CD14-positive monocyte (primary cell): Measurements from ENCODE around the gene TRABD2A. TPM values are rescaled to one million over a fixed set of nuclear protein-coding genes. Genes with fewer than 3 reads are reported as not detected.
A peak's percentile ranks its signal among the peaks of the same experiment; 100 is the strongest.

Source experiments
- DNase-seq, 3 donors: peaks; one replicate each; pipeline ENCODE4 v3.0.0-alpha.2; 2011 to 2022
- H2AFZ ChIP-seq: 2 replicates; pipeline ENCODE4 v1.6.0; 2012; ENCODE audit warnings: mild to moderate bottlenecking, low read depth, low read length, inconsistent platforms; ENCODE audit not compliant: insufficient read depth, poor library complexity, severe bottlenecking
- H3K27ac ChIP-seq, 2 donors: 1 replicate in 1 of 2; 2 replicates in 1 of 2; pipeline ENCODE4 v1.5.1; 2012 to 2013; ENCODE audit warnings: low read length in 2 of 2, control low read depth in 1 of 2, inconsistent platforms in 1 of 2, low read depth in 1 of 2, mild to moderate bottlenecking in 1 of 2
- H3K27me3 ChIP-seq, 2 donors: one replicate each; pipeline versions ENCODE4 v1.6.0 to v1.6.1; 2011 to 2013; ENCODE audit warnings: low read length in 2 of 2; ENCODE audit not compliant: control insufficient read depth in 2 of 2, insufficient read depth in 2 of 2
- H3K36me3 ChIP-seq, 2 donors: replicated peaks in 1 of 2; 1 replicate in 1 of 2; 2 replicates in 1 of 2; pipeline versions ENCODE4 v1.5.1 to v1.6.1; 2012 to 2013; ENCODE audit warnings: low read length in 2 of 2, control low read depth in 1 of 2, inconsistent platforms in 1 of 2, mild to moderate bottlenecking in 1 of 2; ENCODE audit not compliant: insufficient read depth in 2 of 2, control insufficient read depth in 1 of 2
- H3K4me1 ChIP-seq, 2 donors: 1 replicate in 1 of 2; 2 replicates in 1 of 2; pipeline versions ENCODE4 v1.5.1 to v1.6.1; 2012 to 2013; ENCODE audit warnings: low read length in 2 of 2, control low read depth in 1 of 2, inconsistent platforms in 1 of 2, mild to moderate bottlenecking in 1 of 2, moderate library complexity in 1 of 2; ENCODE audit not compliant: insufficient read depth in 2 of 2, control insufficient read depth in 1 of 2
- H3K4me2 ChIP-seq: replicated peaks from 2 replicates; pipeline ENCODE3; 2012; ENCODE audit warnings: low read length, moderate library complexity, mild to moderate bottlenecking; ENCODE audit not compliant: poor library complexity, severe bottlenecking; ENCODE audit errors: extremely low read depth
- H3K4me3 ChIP-seq, 3 experiments: fragments of 200-600 bp in 1 of 3; sonication (generic) in 1 of 3; replicated peaks in 1 of 3; 1 replicate in 2 of 3; 2 replicates in 1 of 3; pipeline ENCODE4 v1.5.1; 2011 to 2013; ENCODE audit warnings: low read length in 3 of 3, mild to moderate bottlenecking in 3 of 3, control low read depth in 2 of 3, low read depth in 2 of 3, inconsistent platforms in 1 of 3, moderate library complexity in 1 of 3
- H3K79me2 ChIP-seq: 2 replicates; pipeline ENCODE4 v1.6.0; 2012; ENCODE audit warnings: mild to moderate bottlenecking, control low read depth, inconsistent platforms, low read length, moderate library complexity; ENCODE audit not compliant: insufficient read depth
- H3K9ac ChIP-seq: 2 replicates; pipeline ENCODE4 v1.6.0; 2017; ENCODE audit warnings: low read length, mild to moderate bottlenecking; ENCODE audit not compliant: insufficient read depth, poor library complexity, severe bottlenecking
- H3K9me3 ChIP-seq, 2 donors: replicated peaks in 1 of 2; 1 replicate in 1 of 2; 2 replicates in 1 of 2; pipeline versions ENCODE4 v1.5.1 to v1.6.1; 2012 to 2013; ENCODE audit warnings: low read length in 2 of 2, control low read depth in 1 of 2; ENCODE audit not compliant: control insufficient read depth in 1 of 2, insufficient read depth in 1 of 2
- H4K20me1 ChIP-seq: 2 replicates; pipeline ENCODE4 v1.6.0; 2012; ENCODE audit warnings: mild to moderate bottlenecking, low read length, control low read depth, moderate library complexity; ENCODE audit not compliant: insufficient read depth
- H3K27ac Mint-ChIP-seq, 7 donors: one replicate each; pipeline ENCODE4 v1.8.0; 2020; ENCODE audit warnings: mild to moderate bottlenecking in 7 of 7, mixed read lengths in 7 of 7, moderate library complexity in 6 of 7, inconsistent platforms in 2 of 7
- H3K27me3 Mint-ChIP-seq, 3 donors: one replicate each; pipeline ENCODE4 v1.8.0; 2021 to 2022; ENCODE audit warnings: low read depth in 3 of 3, mild to moderate bottlenecking in 3 of 3, mixed read lengths in 3 of 3, moderate library complexity in 3 of 3, inconsistent platforms in 1 of 3
- H3K36me3 Mint-ChIP-seq, 2 donors: one replicate each; pipeline ENCODE4 v1.8.0; 2020; ENCODE audit warnings: mixed read lengths in 2 of 2, inconsistent platforms in 1 of 2, mild to moderate bottlenecking in 1 of 2
- H3K4me1 Mint-ChIP-seq: one replicate; pipeline ENCODE4 v1.8.0; 2020; ENCODE audit warnings: mild to moderate bottlenecking, mixed read lengths
- H3K4me3 Mint-ChIP-seq, 2 donors: one replicate each; pipeline ENCODE4 v1.8.0; 2020; ENCODE audit warnings: mild to moderate bottlenecking in 2 of 2, mixed read lengths in 2 of 2, moderate library complexity in 1 of 2
- H3K9me3 Mint-ChIP-seq, 7 donors: one replicate each; pipeline ENCODE4 v1.8.0; 2020 to 2022; ENCODE audit warnings: mixed read lengths in 7 of 7, mild to moderate bottlenecking in 6 of 7, moderate library complexity in 6 of 7, inconsistent platforms in 2 of 7
- WGBS: methylation state at CpG from one replicate; pipeline ENCODE4 v1.1.5; 2013; ENCODE audit warnings: missing lambda C conversion rate; ENCODE audit not compliant: insufficient coverage; 5-methylcytosine and 5-hydroxymethylcytosine counted together
- intact Hi-C, 2 donors: fragments of 100-400 bp; cut with micrococcal nuclease; formaldehyde crosslinking; loops; one replicate each; pipeline versions ENCODE4 v1.15.0 to v1.15.1; 2023
- polyA plus RNA-seq, 3 donors: library from polyadenylated mRNA; depleted of rRNA in 1 of 3; unstranded in 2 of 3; stranded (reverse) in 1 of 3; fragments of 300-500 nt in 2 of 3; fragments of >200 nt in 1 of 3; fragmentation: Illumina TruSeq in 2 of 3; gene quantifications; 1 replicate in 2 of 3; 2 replicates in 1 of 3; pipeline ENCODE4 v1.2.3, GENCODE V29; 2012 to 2021
- TF ChIP-seq, protein P1 (sequence below): fragments of 200-600 bp; IDR thresholded peaks from one replicate; pipeline ENCODE4 v1.8.0; 2022; ENCODE audit warnings: antibody characterized with exemption, mild to moderate bottlenecking

TRABD2A gene
- polyA plus RNA-seq, 3 donors: 0.53 to 0.95 (median 0.79) TPM

GRCh38 chr2:84888401-84889276, 7.8 kb upstream of the TRABD2A start:
- Histone ChIP-seq H4K20me1 (no peaks in the 10 kb centered on the region), H3K4me3 (peak overlapping the region; percentile 28 to 61 (median 29)), H3K9me3 (no peaks in the 10 kb centered on the region), H3K9ac (peak overlapping the region; percentile 39), H3K27ac (peak overlapping the region; percentile 73 to 92), H3K36me3 (no peaks in the 10 kb centered on the region), H2AFZ (peak overlapping the region; percentile 64), H3K27me3 (no peaks in the 10 kb centered on the region), H3K79me2 (no peaks in the 10 kb centered on the region), H3K4me2 (peak overlapping the region; percentile 60), H3K4me1 (peaks cover 34 to 35% of the 10 kb centered on the region in 2 donors)
- TF ChIP-seq, protein P1, sequence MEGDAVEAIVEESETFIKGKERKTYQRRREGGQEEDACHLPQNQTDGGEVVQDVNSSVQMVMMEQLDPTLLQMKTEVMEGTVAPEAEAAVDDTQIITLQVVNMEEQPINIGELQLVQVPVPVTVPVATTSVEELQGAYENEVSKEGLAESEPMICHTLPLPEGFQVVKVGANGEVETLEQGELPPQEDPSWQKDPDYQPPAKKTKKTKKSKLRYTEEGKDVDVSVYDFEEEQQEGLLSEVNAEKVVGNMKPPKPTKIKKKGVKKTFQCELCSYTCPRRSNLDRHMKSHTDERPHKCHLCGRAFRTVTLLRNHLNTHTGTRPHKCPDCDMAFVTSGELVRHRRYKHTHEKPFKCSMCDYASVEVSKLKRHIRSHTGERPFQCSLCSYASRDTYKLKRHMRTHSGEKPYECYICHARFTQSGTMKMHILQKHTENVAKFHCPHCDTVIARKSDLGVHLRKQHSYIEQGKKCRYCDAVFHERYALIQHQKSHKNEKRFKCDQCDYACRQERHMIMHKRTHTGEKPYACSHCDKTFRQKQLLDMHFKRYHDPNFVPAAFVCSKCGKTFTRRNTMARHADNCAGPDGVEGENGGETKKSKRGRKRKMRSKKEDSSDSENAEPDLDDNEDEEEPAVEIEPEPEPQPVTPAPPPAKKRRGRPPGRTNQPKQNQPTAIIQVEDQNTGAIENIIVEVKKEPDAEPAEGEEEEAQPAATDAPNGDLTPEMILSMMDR: no peak
- Mint-ChIP-seq H3K36me3 (no peaks in the 10 kb centered on the region), H3K27me3 (peaks cover 0 to 5% (median 2%) of the 10 kb centered on the region in 3 donors), H3K4me1 (peaks cover 34% of the 10 kb centered on the region), H3K9me3 (peaks cover 0 to 4% (median 0%) of the 10 kb centered on the region in 7 donors), H3K4me3 (peak overlapping the region; percentile 24 to 78), H3K27ac (peak overlapping the region; percentile 92 to 96 (median 94))
- intact Hi-C loops: no loop called here
- peak; percentile 84 to 92 (median 90) for DNase-seq
- WGBS: no CpG with 5 or more reads among the region's 6 CpGs

GRCh38 chr2:84886791-84887190, 5.9 kb upstream of the TRABD2A start:
- peak overlapping the region in 1 of 2 donors; percentile 92 for H3K27ac ChIP-seq
- DNase-seq: no peak
- no peaks in the 10 kb centered on the region for H3K9me3 ChIP-seq
- peaks cover 42% of the 10 kb centered on the region for H3K4me1 Mint-ChIP-seq
- H3K27me3 ChIP-seq: peaks cover 1 to 3% of the 10 kb centered on the region in 2 donors
- no peaks in the 10 kb centered on the region for H4K20me1 ChIP-seq
- peaks cover 36 to 42% of the 10 kb centered on the region in 2 donors for H3K4me1 ChIP-seq
- TF ChIP-seq, protein P1: no peak
- H3K27ac Mint-ChIP-seq: peak overlapping the region in 6 of 7 donors; percentile 53 to 95 (median 94)
- no peaks in the 10 kb centered on the region for H3K36me3 ChIP-seq
- 100% methylated on average over 5 of the region's 6 CpGs for WGBS
- H3K9ac ChIP-seq: no peak overlapping the region
- no peaks in the 10 kb centered on the region for H3K79me2 ChIP-seq
- H3K27me3 Mint-ChIP-seq: peaks cover 10 to 12% (median 11%) of the 10 kb centered on the region in 3 donors
- no peak overlapping the region for H3K4me3 ChIP-seq
- H3K36me3 Mint-ChIP-seq: no peaks in the 10 kb centered on the region
- H2AFZ ChIP-seq: no peak overlapping the region
- H3K4me3 Mint-ChIP-seq: no peak overlapping the region
- intact Hi-C loops: no loop called here
- no peak overlapping the region for H3K4me2 ChIP-seq
- H3K9me3 Mint-ChIP-seq: peaks cover 0 to 7% (median 2%) of the 10 kb centered on the region in 7 donors
